ENCODE measurements around the gene IP6K3.

The IP6K3 gene

DNA sequence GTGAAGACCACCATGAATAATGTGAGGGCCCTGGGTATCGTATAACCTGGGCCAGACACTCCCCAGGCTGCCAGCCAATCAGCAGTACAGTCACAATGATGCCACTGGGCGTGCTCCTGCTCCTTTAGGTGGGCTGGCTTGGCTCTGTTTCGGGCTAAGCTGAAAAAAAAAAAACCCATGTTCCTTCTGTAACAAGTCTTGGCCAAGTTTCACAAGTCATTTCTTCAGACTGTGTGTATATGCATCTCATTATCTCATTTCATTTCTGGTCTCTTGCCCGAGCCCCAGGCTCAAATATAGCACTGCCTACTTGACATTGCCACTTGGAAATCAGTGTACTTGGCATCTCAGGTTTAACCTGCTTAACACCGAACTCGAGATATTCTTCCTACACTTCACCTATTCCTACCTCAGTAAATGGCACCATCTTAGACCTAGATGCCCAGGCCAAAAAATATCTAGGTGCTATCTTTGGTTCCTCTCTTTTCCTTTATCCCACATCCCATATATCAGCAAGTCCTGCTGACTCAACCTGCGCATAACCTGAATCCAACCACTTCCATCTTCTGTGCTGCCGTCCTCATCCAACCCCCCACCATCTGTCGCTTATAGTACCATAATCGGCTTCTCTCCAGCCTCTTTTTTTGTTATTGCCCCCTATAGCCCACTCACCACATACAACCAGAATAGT lies 37.0 kb downstream of the IP6K3 start:
- DNase-seq (ENCODE audit: low read depth, low spot score) = no peak
- no peak overlapping the region for H3K4me3 ChIP-seq (ENCODE audit: low read depth, low read length)
- TF ChIP-seq CTCF (IDR thresholded peaks at IDR 0.05; ENCODE audit: low read depth, low read length) = no peak
- in situ Hi-C loops (cut with HindIII; ENCODE audit: low sequenced_read_pairs) = no loop called here

DNA sequence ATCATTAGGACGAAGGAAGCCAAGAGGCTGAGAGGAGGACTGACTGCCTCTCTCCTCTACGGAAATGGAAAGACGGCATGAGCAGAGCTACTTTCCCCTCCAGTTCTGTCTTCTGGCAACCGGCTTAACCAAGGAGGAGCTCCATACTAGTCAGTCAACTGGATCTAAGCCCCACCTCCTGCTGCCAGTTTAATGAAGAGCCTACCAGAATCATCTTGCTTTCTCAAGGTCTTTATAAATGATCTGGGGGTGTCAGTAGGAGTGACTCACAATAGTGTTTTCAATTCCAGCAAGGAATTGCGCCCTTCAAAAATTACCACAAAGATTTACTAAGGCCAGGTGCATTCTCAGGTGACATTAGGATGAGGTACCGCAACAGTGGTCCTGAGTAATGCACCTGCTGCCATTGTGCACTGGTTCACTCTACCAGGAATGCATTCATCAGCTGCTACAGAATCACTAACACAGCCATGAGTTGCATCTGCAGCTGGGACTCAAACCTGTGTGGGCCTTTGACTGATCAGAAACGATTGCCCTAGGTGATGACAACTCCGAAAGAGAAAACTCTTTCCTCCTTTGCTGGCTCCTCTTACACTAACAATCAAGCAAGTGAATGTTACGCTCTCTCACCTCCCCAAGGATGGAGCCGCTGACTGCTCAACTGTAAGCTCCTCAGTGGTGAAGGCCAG lies 38.0 kb downstream of the IP6K3 start:
- TF ChIP-seq CTCF (IDR thresholded peaks at IDR 0.05; ENCODE audit: low read depth, low read length) = no peak
- in situ Hi-C loops (cut with HindIII; ENCODE audit: low sequenced_read_pairs) = no loop called here
- DNase-seq (ENCODE audit: low read depth, low spot score) = no peak

DNA sequence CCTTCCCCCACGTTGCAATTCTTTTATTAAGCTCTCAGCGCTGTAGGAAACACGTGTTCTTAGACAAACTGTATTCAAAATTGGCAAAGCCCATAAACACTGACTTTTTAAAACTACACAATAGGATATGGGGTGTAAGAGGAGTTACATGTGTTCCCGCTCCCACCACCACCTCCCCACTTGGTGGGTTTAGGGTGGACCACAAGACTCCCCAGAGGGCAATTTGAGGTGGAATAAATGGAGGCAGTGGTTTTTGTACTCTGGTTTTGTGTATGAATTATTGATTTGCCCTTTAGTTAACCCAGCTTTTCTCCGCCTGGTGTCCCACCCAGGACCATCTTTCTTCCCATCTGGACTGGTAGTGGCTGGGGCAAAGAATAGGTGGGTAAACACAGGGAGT lies 38.9 kb downstream of the IP6K3 start:
- no peak overlapping the region for H3K4me3 ChIP-seq (ENCODE audit: low read depth, low read length)
- no peak for DNase-seq (ENCODE audit: low read depth, low spot score)
- in situ Hi-C loops (cut with HindIII; ENCODE audit: low sequenced_read_pairs) = no loop called here
- TF ChIP-seq CTCF (IDR thresholded peaks at IDR 0.05; ENCODE audit: low read depth, low read length) = no peak

More for the DNA sequence above, 38.0 kb downstream of the IP6K3 start:
- H3K4me3 ChIP-seq (ENCODE audit: low read depth, low read length) = no peak overlapping the region

- in situ Hi-C loops (cut with HindIII; ENCODE audit: low sequenced_read_pairs) = no loop called here
- H3K4me3 ChIP-seq (ENCODE audit: low read depth, low read length) = no peak overlapping the region
- no peak for TF ChIP-seq CTCF (IDR thresholded peaks at IDR 0.05; ENCODE audit: low read depth, low read length)
- DNase-seq (ENCODE audit: low read depth, low spot score) = no peak
These were observed 40.6 kb downstream of the IP6K3 start for GRCh38 chr6:33705955-33706725.

DNA sequence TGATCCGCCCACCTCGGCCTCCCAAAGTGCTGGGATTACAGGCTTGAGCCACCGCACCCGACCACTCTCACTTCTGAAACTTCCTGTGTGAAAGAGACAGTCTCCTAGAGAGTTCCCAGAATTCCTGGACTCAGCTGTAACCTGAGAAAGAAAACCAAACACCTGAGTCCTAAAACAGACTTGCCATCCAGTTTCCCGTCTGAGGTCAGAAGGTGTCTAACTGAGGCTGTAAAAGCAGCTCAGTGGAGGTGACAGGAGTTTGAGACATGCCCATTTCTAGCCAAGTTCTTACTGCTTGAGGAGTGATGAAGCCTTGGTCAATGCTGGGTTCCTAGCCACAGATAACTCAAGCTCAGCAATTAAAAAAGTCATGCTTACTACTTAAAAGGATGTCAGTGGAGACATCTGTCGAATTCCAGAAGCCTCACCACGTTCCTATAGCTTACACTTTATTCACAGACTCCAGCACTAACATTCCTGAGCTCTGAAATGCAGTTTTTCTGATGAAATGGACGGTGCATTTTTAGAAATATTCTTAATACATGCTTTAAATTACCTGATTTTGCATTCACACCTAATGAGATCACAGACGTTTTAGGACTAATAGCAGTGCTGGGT lies 41.3 kb downstream of the IP6K3 start:
- in situ Hi-C loops (cut with HindIII; ENCODE audit: low sequenced_read_pairs) = no loop called here
- no peak overlapping the region for H3K4me3 ChIP-seq (ENCODE audit: low read depth, low read length)
- TF ChIP-seq CTCF (IDR thresholded peaks at IDR 0.05; ENCODE audit: low read depth, low read length) = no peak
- DNase-seq (ENCODE audit: low read depth, low spot score) = no peak
